ENCODE data around the gene NFRKB.
"Not testable (repeated sequence)": the region's sequence is repeated elsewhere in the genome, so short reads cannot be mapped to it uniquely, and the experiment has no call there.

NFRKB gene

GRCh38 chr11:129888451-129888850, 6.9 kb downstream of the NFRKB start:
- DNase-seq, result no peak

DNA sequence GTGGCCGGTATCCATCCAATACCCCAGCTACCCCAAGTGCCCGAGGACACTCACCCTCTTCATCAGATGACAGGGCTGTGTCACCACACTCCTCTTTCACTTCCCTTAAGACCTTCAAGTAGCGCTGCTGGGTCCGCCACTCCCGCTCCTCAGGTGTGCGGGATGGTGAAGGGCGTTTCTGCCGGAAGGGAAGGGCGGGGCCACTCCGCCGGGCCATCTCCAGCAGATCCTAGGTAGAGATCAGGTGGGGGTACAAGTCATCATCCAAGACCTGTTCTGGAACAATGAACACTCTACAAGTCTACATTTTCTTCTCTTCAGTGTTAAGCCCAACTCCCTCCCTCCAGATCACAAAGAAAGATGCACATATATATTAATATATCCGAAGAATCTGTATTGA, 10.0 kb downstream of the NFRKB start:
- no peak for DNase-seq

DNA sequence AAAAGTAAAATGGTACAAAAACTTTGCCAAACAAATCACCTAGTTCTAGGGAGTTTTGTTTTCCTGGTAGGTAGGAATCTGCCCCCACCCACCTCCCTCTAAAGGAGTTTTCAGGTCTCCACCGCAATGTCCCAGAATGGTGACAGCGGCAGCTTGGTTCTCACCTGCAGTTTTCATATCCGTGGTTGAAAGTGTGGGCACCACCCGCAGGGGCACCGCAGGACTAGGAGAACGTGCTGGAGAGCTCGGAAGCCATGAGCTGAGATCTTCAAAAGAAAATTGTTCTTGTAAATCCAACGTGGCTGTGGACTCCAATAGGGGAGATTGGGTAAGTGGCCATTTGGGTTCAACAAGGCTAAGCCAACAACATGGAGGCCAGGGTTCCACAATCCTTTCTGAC, 10.8 kb downstream of the NFRKB start:
- DNase-seq, result no peak

DNA sequence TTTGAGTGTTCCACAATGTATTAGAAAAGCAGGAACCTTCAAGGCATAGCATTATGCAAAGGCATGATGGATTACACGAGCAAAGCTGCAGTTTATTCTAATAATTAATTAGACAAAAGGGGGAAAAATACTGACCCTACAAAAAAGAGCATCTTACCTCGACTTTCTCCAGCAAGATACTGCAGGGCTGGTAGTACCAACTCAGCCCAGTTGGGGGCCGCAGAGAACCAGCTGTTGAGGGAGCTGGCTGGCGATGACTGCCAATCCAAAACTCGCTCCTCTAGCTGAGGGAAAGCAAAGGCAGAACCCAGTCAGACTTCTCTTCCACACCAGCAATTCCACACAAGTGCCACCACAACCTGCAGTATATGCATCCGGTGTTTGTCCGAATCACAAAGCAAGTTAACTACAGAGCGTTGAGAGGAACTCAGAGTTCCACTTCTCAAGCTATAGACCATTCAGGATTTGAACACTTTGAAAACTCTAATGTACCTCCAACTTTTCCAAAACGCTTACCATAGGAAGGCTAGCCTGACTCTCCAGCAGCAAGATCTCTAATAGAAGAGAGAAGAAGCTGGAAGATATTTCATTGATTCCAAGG, 13.7 kb downstream of the NFRKB start:
- peak; percentile 68 for DNase-seq

- DNase-seq, result no peak
Measured at GRCh38 chr11:129880311-129880710, 15.1 kb downstream of the NFRKB start.

DNA sequence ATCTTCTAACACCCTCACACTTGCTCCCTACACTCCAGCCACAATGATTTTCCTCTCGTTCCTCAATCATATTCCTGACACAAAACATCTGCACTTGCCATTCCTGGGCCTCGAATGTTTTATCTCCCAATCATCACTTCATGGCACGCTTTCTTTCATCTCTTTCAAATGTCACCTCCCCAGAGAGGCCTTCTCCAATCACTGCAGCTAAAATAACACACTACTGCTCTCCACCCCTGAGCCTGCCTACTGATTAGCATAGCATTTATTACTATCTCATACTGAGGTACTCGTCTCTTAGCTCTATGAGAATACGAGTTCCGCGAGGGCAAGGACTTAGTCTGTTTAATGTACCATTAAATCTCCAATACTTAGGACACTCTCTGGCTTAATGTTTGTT, 23.5 kb downstream of the NFRKB start:
- DNase-seq, result no peak

- not testable (repeated sequence) for DNase-seq
Measured at GRCh38 chr11:129868626-129869025, 26.8 kb downstream of the NFRKB start.

DNA sequence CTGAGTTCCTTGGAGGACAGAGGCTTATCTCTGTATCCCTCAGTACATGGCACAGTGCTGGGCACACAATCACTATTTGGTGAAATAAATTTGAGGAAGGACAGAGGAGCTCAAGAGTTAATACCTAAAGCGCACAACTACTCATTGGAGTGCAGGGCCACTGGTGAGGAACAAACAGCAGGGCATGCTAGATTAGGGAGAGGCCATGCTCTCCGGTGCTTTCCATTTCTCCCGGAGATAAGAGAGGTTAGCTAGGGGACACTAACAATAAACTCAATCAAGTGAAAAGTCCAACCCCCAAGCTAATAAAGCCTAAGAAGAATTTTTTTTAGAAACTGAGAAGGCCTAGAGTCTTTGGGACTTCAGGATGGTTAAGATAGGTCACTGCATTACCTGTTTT, 29.1 kb downstream of the NFRKB start:
- no peak for DNase-seq

GRCh38 chr11:129865701-129866100, 29.7 kb downstream of the NFRKB start:
- DNase-seq, result peak; percentile 19

GRCh38 chr11:129864811-129865210, 30.6 kb downstream of the NFRKB start:
- DNase-seq, result no peak

DNA sequence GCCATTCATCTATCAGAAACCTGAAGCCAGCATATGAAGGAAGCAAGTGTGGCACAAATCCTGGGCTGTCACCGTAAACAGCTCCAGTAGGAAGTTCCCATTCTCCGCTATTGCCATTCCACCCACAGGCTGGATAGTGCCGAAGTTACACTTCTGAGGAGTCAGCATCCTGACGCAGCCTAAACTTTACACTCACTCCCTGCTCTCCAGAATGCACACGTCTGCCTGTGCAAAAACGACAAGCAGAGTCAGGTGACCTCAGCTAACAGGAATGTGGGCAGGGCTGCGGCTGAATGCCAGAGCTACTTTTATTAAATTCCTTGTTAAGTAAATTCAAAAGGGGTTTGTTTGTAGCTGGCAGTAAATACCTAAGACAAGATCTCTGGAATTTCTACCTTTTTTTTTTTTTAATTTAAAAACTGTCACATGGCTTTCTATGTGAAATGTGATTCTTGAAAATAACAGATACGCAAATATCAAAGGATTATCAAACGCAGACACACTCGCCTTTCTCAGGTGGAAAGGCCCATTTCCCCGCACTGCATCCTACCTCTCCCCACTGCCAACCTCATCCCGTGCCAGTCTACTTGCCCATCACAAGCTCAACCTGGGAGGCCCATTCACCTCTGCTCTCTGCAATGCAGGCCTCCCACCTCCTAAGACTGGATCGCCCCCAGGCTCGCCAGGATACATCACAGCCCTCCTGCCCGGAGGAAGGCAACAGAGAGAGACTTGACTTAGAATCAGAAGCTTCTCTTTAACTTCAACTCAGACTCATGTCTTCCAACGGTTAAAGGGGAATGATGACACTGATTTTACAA, 33.5 kb downstream of the NFRKB start:
- DNase-seq, result no peak

- DNase-seq, result no peak
Measured at GRCh38 chr11:129856036-129856435, 39.3 kb downstream of the NFRKB start.

DNA sequence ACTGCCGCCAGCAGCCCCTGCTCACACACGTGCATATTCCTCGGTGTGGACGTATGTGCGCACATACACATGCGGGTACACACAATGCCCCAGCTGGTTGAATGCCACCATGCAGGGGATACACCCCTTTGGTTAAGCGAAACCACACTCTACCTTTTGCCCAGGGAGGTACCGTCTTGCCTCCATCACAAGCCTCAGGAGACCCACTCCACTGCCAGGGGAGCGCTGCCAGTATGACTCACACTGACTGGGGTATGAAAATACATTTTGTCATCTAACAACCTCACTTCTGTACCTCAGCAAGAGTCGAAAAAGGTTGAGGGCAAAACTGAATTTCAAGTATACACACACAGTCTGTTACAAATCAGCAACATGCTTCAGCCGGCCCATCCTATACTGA, 40.3 kb downstream of the NFRKB start:
- no peak for DNase-seq

- DNase-seq, result no peak
Measured at GRCh38 chr11:129854232-129854805, 41.1 kb downstream of the NFRKB start.

- DNase-seq, result peak; percentile 56
Measured at GRCh38 chr11:129853518-129854231, 41.7 kb downstream of the NFRKB start.

DNA sequence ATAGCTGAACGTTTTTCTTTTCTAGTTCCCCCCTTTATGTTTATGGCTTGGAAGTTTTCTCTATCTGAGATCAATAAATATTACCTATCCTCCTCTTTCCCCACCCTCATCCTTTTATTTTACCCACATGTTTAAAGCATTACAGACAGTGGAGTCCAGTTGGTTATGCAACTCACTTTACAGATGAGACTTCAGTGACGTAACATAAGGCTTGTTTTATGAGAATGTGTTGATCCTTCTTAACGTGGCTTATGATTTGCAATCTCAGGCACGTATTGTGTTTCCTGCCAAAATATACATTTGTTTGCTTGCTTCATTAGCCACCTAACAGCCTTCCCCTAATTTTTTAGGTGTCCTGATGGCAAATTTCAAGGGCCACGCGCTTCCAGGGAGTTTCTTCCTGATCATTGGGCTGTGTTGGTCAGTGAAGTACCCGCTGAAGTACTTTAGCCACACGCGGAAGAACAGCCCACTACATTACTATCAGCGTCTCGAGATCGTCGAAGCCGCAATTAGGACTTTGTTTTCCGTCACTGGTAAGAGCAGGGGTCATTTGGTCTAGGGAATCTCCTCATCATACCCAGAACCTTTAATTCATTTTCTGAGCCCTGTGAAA, 43.1 kb downstream of the NFRKB start:
- DNase-seq, result no peak

GRCh38 chr11:129849447-129850130, 45.8 kb downstream of the NFRKB start:
- DNase-seq, result no peak

DNA sequence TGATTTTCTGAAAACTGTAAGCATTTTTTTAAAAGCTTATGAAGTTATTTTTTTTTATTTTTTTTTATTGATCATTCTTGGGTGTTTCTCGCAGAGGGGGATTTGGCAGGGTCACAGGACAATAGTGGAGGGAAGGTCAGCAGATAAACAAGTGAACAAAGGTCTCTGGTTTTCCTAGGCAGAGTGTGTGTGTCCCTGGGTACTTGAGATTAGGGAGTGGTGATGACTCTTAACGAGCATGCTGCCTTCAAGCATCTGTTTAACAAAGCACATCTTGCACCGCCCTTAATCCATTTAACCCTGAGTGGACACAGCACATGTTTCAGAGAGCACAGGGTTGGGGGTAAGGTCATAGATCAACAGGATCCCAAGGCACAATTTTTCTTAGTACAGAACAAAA, 48.0 kb downstream of the NFRKB start:
- not testable (repeated sequence) for DNase-seq

DNA sequence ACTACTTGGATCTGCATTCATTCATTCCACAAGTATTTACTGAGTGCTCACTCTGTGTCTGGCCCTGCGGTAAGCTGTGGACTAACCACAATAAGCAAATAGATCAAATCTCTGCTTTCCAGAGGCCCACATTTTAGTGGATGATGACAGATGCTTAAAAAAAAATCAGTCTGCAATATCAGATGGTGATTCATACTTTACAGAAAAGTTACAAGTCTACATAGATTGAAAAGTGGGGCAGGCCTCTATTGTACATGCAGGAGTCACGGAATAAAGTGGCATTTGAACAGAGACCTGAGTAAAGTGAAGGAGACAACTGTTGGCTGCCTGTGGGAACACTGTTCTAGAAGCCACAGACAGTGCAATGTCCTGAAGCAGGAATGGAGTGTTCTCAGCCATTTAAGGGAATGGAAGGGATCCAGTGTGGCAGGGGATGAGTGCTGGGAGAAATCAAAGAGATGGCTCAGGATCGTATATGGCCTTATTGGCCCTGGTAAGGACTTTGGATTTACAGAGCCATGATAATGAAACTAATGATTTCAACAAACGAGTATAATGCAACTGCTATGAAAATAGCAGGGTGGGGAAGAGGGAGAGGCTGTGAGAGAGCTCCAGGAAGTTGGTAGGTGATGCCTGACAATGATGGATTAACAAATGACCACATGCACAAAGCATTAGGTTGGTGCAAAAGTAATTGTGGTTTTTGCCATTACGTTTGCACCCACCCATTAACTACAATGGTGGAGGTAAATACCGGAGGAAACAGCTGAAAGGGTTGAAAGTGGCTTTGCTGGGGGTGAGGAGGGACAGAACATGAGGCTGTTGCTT, 48.7 kb downstream of the NFRKB start:
- DNase-seq, result peak; percentile 15

Measured in activated CD4-positive, alpha-beta T cell treated with anti-CD3 and anti-CD28 coated beads for 48 hours (primary cell).